Mesothelial cell of epicardium (in vitro differentiated cells): ENCODE results near the gene CARD10. TPM values are rescaled to one million over a fixed set of nuclear protein-coding genes. Genes with fewer than 3 reads are reported as not detected.

Source experiments
- DNase-seq, 2 experiments: peaks; one replicate each; pipeline ENCODE4 v3.0.0; 2021; ENCODE audit warnings: low spot score in 2 of 2; ENCODE audit not compliant: unreplicated experiment in 2 of 2
- H3K27ac Mint-ChIP-seq: 2 replicates; pipeline ENCODE4 v1.8.0; 2021; ENCODE audit warnings: mixed read lengths
- H3K27me3 Mint-ChIP-seq: 2 replicates; pipeline ENCODE4 v1.8.0; 2021; ENCODE audit warnings: low read depth, mixed read lengths
- H3K36me3 Mint-ChIP-seq: 2 replicates; pipeline ENCODE4 v1.8.0; 2021; ENCODE audit warnings: mixed read lengths
- H3K4me1 Mint-ChIP-seq: 2 replicates; pipeline ENCODE4 v1.8.0; 2021; ENCODE audit warnings: mixed read lengths
- H3K4me3 Mint-ChIP-seq: 2 replicates; pipeline ENCODE4 v1.8.0; 2021; ENCODE audit warnings: mild to moderate bottlenecking, moderate library complexity, mixed read lengths
- H3K9me3 Mint-ChIP-seq: 2 replicates; pipeline ENCODE4 v1.8.0; 2021; ENCODE audit warnings: mixed read lengths
- CTCF ChIP-seq: fragments of 200-600 bp; sonication (generic); IDR thresholded peaks from one replicate; pipeline ENCODE4 v1.5.0; 2021; ENCODE audit warnings: antibody characterized with exemption; ENCODE audit not compliant: unreplicated experiment
- total RNA-seq: library from RNA; stranded (reverse); gene quantifications from 3 replicates; pipeline ENCODE4 v1.2.1, GENCODE V29; 2021

Gene CARD10
- total RNA-seq, 1 donor from 2014 or later, result 13.6 TPM

- Mint-ChIP-seq H3K27ac (peak overlapping the region; percentile 34), H3K36me3 (no peaks in the 10 kb centered on the region), H3K27me3 (peaks cover 25% of the 10 kb centered on the region), H3K4me1 (peaks cover 22% of the 10 kb centered on the region), H3K4me3 (no peak overlapping the region), H3K9me3 (peaks cover 5% of the 10 kb centered on the region)
- TF ChIP-seq CTCF, result no peak
- no peak for DNase-seq
These were observed 69.7 kb downstream of the CARD10 start for GRCh38 chr22:37449331-37450001.

- peaks cover 23% of the 10 kb centered on the region for H3K27me3 Mint-ChIP-seq
- H3K4me3 Mint-ChIP-seq, result no peak overlapping the region
- no peak for DNase-seq
- no peak for TF ChIP-seq CTCF
- peaks cover 5% of the 10 kb centered on the region for H3K9me3 Mint-ChIP-seq
- no peak overlapping the region for H3K27ac Mint-ChIP-seq
- peaks cover 22% of the 10 kb centered on the region for H3K4me1 Mint-ChIP-seq
- H3K36me3 Mint-ChIP-seq, result no peaks in the 10 kb centered on the region
These were observed 70.6 kb downstream of the CARD10 start for GRCh38 chr22:37448516-37449127.

GRCh38 chr22:37445501-37445900, 73.7 kb downstream of the CARD10 start:
- Mint-ChIP-seq H3K27ac (no peak overlapping the region), H3K9me3 (peaks cover 4% of the 10 kb centered on the region), H3K36me3 (no peaks in the 10 kb centered on the region), H3K4me1 (peaks cover 22% of the 10 kb centered on the region), H3K4me3 (no peak overlapping the region), H3K27me3 (peaks cover 36% of the 10 kb centered on the region)
- no peak for TF ChIP-seq CTCF
- no peak for DNase-seq

GRCh38 chr22:37443977-37444376, 75.2 kb downstream of the CARD10 start:
- no peak for TF ChIP-seq CTCF
- Mint-ChIP-seq H3K4me1 (peaks cover 10% of the 10 kb centered on the region), H3K36me3 (no peaks in the 10 kb centered on the region), H3K27me3 (peaks cover 48% of the 10 kb centered on the region), H3K4me3 (no peak overlapping the region), H3K27ac (no peak overlapping the region), H3K9me3 (peaks cover 4% of the 10 kb centered on the region)
- DNase-seq, result no peak

GRCh38 chr22:37443086-37443485, 76.1 kb downstream of the CARD10 start:
- no peaks in the 10 kb centered on the region for H3K36me3 Mint-ChIP-seq
- H3K4me3 Mint-ChIP-seq, result no peak overlapping the region
- no peak for DNase-seq
- no peak overlapping the region for H3K27ac Mint-ChIP-seq
- peaks cover 3% of the 10 kb centered on the region for H3K4me1 Mint-ChIP-seq
- H3K27me3 Mint-ChIP-seq, result peaks cover 48% of the 10 kb centered on the region
- H3K9me3 Mint-ChIP-seq, result peaks cover 4% of the 10 kb centered on the region
- no peak for TF ChIP-seq CTCF
